Measurements from ENCODE around the gene TCP1. TPM values are rescaled to one million over a fixed set of nuclear protein-coding genes. Genes with fewer than 3 reads are reported as not detected.
A peak's percentile ranks its signal among the peaks of the same experiment; 100 is the strongest.

TCP1 gene
- total RNA-seq, 1 donor from 2014 or later, result 192 TPM

DNA sequence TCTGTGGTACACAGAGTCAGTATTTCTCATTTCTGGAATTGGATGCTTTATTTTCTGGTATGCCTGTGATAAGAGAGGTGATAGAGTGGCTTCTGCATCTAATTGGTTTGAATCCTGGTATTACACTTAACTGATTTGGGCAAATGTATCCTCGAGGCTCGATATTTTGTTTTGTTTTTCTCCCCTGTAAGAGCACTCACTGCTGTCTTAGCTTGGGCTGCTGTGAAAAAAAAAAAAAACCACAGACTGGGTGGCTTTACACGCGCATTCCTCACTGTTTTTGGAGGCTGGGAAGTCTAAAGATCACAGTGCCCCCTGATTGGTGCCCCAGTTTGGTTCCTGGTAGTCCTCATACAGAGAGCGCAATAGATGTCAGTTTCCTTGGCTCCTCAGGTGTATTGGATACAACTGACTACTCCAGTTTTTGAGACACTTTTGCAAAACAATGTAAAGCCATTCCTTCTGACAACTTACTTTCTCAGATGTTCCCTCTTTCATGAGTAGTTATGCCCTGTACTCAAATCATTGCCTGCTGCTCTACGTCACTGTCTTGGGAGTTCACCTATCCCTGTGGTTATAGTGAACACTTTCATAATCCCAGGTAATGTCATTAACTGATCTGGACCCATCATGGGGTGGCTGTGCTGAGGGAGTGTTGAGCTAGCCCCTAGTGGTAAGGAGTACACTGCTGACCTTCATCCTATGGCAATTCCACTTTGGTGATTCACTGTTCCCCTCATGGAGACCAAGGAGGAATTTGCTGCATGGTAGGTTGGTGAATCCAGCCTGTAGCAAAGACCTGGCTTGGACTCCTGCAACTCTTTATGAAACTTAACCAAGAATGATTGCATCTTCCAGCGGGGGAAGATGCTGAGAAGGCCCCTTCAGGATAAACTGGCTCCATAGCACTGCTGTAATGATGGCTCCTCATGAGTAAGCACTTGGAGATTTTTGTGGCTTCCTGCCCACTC is 31.1 kb downstream of the TCP1 start:
- DNase-seq (ENCODE audit: low spot score in 2 of 2, unreplicated experiment in 2 of 2), result no peak

DNA sequence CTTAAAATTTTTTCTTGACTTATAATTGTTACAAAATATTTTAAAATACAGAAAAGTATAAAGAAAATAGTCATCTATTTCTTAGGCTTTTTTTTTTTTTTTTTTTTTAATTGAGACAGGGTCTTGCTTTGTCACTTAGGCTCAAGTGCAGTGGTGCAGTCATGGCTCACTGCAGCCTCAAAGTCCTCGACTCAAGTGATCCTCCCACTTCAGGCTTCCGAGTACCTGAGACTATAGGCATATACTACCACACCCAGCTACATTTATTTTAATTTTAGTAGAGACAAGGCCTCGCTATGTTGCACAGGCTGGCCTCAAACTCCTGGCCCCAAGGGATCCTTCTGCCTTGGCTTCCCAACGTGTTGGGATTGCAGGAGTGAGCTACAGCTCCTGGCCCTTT is 32.9 kb downstream of the TCP1 start:
- H3K4me3 Mint-ChIP-seq, result no peak overlapping the region
- peaks cover 36% of the 10 kb centered on the region for H3K36me3 Mint-ChIP-seq
- no peaks in the 10 kb centered on the region for H3K9me3 Mint-ChIP-seq

More for the DNA sequence above, 31.1 kb downstream of the TCP1 start:
- no peaks in the 10 kb centered on the region for H3K9me3 Mint-ChIP-seq
- H3K36me3 Mint-ChIP-seq, result peaks cover 33% of the 10 kb centered on the region
- peak overlapping the region; percentile 27 for H3K27ac Mint-ChIP-seq
- no peak overlapping the region for H3K4me3 Mint-ChIP-seq
- peaks cover 22% of the 10 kb centered on the region for H3K4me1 Mint-ChIP-seq
- TF ChIP-seq, protein P1, sequence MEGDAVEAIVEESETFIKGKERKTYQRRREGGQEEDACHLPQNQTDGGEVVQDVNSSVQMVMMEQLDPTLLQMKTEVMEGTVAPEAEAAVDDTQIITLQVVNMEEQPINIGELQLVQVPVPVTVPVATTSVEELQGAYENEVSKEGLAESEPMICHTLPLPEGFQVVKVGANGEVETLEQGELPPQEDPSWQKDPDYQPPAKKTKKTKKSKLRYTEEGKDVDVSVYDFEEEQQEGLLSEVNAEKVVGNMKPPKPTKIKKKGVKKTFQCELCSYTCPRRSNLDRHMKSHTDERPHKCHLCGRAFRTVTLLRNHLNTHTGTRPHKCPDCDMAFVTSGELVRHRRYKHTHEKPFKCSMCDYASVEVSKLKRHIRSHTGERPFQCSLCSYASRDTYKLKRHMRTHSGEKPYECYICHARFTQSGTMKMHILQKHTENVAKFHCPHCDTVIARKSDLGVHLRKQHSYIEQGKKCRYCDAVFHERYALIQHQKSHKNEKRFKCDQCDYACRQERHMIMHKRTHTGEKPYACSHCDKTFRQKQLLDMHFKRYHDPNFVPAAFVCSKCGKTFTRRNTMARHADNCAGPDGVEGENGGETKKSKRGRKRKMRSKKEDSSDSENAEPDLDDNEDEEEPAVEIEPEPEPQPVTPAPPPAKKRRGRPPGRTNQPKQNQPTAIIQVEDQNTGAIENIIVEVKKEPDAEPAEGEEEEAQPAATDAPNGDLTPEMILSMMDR (IDR thresholded peaks at IDR 0.05; ENCODE audit: unreplicated experiment), result no peak
- H3K27me3 Mint-ChIP-seq (ENCODE audit: low read depth), result no peaks in the 10 kb centered on the region

DNA sequence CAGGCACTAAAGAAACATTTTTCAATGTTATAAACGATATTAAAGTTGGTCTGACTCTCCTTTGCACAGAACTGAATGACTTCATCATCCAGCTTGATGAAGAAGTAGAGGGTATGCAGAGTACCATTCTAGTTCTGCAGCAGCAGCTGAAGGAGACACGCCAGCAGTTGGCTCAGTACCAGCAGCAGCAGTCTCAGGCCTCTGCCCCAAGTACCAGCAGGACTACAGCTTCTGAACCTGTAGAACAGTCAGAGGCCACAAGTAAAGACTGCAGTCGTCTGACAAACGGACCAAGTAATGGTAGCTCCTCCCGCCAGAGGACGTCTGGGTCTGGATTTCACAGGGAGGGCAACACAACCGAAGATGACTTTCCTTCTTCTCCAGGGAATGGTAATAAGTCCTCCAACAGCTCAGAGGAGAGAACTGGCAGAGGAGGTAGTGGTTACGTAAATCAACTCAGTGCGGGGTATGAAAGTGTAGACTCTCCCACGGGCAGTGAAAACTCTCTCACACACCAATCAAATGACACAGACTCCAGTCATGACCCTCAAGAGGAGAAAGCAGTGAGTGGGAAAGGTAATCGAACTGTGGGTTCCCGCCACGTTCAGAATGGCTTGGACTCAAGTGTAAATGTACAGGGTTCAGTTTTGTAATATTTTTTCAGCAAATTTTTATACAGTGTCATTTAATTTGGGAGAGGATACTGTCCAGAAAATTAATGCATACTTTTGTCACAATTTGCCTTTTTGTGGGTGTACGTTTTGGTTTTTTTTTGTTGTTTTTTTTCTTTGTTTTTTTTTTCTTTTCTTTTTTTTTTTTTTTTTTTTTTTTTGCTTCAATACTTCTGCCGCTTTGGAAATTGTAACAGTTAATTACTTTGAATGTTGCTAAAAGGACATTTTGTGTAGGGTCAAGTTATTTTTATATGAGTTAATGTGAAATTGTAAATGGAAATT is 34.2 kb downstream of the TCP1 start:
- DNase-seq (ENCODE audit: low spot score in 2 of 2, unreplicated experiment in 2 of 2), result no peak
- Mint-ChIP-seq H3K27ac (peak overlapping the region; percentile 43), H3K36me3 (peaks cover 36% of the 10 kb centered on the region), H3K27me3 (ENCODE audit: low read depth) (no peaks in the 10 kb centered on the region), H3K4me1 (peaks cover 5% of the 10 kb centered on the region), H3K9me3 (no peaks in the 10 kb centered on the region), H3K4me3 (no peak overlapping the region)
- TF ChIP-seq, protein P1 (IDR thresholded peaks at IDR 0.05; ENCODE audit: unreplicated experiment), result no peak

More for the DNA sequence above, 32.9 kb downstream of the TCP1 start:
- TF ChIP-seq, protein P1 (IDR thresholded peaks at IDR 0.05; ENCODE audit: unreplicated experiment), result no peak
- Mint-ChIP-seq H3K27ac (no peak overlapping the region), H3K4me1 (peaks cover 16% of the 10 kb centered on the region), H3K27me3 (ENCODE audit: low read depth) (no peaks in the 10 kb centered on the region)
- no peak for DNase-seq (ENCODE audit: low spot score in 2 of 2, unreplicated experiment in 2 of 2)

DNA sequence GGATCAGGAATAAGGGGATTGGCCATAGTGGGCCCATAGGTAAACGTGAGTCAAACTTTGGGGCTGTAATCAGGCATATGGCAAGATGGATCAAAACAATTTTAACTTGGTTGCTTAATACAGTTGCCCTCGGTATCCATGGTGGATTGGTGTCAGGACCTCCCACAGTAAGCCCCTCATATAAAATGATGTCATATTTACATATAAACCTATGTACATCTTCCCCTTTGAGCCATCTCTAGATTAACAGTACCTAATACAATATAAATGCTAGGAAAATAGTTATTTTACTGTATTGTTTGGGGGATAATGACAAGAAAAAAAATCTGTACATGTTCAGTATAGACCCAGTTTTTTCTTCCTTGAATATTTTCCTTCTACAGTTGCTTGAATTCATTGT is 35.0 kb downstream of the TCP1 start:
- peak overlapping the region; percentile 30 for H3K27ac Mint-ChIP-seq
- no peak for DNase-seq (ENCODE audit: low spot score in 2 of 2, unreplicated experiment in 2 of 2)
- no peaks in the 10 kb centered on the region for H3K27me3 Mint-ChIP-seq (ENCODE audit: low read depth)
- TF ChIP-seq, protein P1 (IDR thresholded peaks at IDR 0.05; ENCODE audit: unreplicated experiment), result no peak
- no peaks in the 10 kb centered on the region for H3K4me1 Mint-ChIP-seq
- no peak overlapping the region for H3K4me3 Mint-ChIP-seq
- peaks cover 37% of the 10 kb centered on the region for H3K36me3 Mint-ChIP-seq
- no peaks in the 10 kb centered on the region for H3K9me3 Mint-ChIP-seq

DNA sequence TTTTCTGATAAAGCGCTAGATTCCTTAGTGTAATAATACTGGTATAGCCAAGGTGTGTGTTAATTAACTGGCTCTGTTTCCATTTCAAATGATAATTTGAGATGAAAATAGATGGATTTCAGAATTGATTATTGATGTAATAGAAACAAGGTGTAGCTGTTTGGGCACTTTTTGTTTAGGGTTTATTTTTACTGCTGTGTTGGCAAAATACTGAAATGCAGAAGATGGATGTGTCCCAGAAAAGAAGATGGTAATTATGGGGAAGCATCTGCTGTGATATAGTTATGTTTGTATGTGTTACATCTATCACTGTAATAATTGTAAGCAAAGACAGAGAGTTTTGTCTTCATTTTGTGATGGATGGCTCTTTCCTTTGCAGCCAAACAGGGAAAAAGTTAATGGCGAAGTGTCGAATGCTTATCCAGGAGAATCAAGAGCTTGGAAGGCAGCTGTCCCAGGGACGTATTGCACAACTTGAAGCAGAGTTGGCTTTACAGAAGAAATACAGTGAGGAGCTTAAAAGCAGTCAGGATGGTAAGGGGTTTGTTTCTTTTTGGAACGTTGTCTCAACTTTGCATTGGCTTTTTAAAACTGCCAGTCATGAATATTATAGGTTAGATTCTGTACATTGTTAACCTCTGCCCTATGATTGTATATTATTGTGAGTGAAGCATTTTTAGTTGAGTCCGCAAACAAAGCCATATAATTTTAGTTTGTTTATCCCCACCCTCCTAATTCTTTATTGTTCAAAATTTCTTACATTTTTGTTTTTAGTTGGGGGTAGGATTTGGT is 36.1 kb downstream of the TCP1 start:
- TF ChIP-seq, protein P1 (IDR thresholded peaks at IDR 0.05; ENCODE audit: unreplicated experiment), result no peak
- no peaks in the 10 kb centered on the region for H3K27me3 Mint-ChIP-seq (ENCODE audit: low read depth)

More for the DNA sequence above, 36.1 kb downstream of the TCP1 start:
- DNase-seq (ENCODE audit: low spot score in 2 of 2, unreplicated experiment in 2 of 2), result no peak
- no peak overlapping the region for H3K4me3 Mint-ChIP-seq
- H3K4me1 Mint-ChIP-seq, result no peaks in the 10 kb centered on the region
- H3K36me3 Mint-ChIP-seq, result peaks cover 41% of the 10 kb centered on the region
- H3K27ac Mint-ChIP-seq, result no peak overlapping the region
- no peaks in the 10 kb centered on the region for H3K9me3 Mint-ChIP-seq

Data from mesothelial cell of epicardium (in vitro differentiated cells).